ENCODE data around the gene DPEP1. TPM values are rescaled to one million over a fixed set of nuclear protein-coding genes. Genes with fewer than 3 reads are reported as not detected.

The DPEP1 gene
- polyA plus RNA-seq, 10 donors: 0.18 to 2.1 (median 0.94) TPM

DNA sequence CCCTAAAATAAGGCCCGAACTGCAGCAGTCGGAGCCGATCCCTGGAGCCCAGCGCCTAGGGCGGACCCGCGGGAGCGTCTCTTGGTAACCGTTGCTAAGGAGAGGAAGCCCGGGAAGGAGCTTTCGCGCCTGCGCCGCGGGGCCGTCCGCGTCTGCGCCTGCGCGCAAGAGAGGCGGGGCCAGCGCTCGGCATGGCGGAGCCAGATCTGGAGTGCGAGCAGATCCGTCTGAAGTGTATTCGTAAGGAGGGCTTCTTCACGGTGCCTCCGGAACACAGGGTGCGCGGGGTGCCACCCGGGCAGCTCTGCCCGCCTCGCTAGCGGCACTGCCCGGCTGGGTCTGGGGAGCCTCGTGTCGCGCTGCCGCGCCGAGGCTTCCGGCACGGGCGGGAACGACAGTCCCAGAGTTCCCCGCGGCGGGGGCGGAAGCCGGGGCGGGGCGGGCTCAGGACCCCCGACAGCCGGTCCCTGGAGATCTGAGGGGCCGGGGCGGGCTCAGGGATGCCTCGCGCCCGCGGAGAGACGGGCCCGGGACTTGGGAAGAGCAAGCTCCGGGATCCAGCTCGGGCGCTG is 73.2 kb downstream of the DPEP1 start, which contains the start of gene CDK10:
CDK10 (plus strand) TSS at position 170 of the 572 bp plus-strand sequence; CDS start at position 192, 22 bp downstream.
- peak; percentile 86 to 99 (median 95) for DNase-seq

DNA sequence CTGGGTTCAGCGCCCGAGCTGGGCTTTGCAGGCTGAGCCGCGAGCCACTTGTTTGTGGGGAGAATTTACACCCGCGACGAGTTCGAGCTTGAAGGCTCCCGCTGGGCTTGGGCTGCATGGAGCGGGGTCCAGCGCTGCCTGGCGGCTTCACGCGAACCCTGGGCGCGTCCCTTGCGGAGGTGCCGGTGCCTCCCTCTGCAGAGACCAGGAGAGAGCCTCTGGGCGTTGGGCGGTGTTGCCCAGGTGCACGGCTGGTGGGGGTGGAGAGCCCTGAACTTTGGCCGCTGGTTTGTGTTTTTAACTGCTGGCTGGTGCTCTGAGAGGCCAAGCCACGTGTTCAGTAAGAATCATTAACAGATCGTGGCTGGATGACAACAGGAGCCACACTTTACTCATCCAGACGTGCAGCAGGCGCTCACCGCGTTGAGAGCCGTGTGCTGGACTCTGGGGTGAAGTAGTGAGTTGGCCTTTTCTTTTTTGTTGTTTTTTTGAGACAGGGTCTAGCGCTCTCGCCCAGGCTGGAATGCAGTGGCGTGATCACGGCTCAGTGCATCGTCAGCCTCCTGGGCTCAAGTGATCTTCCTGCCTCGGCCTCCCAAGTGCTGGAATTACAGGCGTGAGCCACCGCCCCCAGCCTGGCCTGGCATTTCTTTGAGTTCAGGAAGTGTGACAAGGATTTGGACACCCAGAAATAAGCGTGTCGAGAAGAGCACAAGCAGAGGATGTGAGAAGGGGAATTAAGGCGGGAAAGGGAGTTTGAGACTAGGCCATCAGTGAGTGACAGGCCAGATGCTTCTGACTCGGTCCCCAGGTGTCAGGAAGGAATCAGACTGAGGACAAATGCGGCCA is 73.9 kb downstream of the DPEP1 start:
- peak in 1 of 3 donors; percentile 71 for DNase-seq

Other genes with a start within 250 kb of the DPEP1 start
- 10 to 100 TPM; 51.5 to 76.1 (median 59.4) TPM for gene ANKRD11, start 123.1 kb upstream of the DPEP1 start, polyA plus RNA-seq (ENCODE audit: insufficient read length in 10 of 10)
- 10 to 100 TPM; 43.5 to 93.9 (median 63.4) TPM for gene SPG7, start 105.2 kb upstream of the DPEP1 start, polyA plus RNA-seq (ENCODE audit: insufficient read length in 10 of 10)
- 1,000 to 10,000 TPM; 2,542 to 4,784 (median 3,744) TPM for gene RPL13, start 53.0 kb upstream of the DPEP1 start, polyA plus RNA-seq (ENCODE audit: insufficient read length in 10 of 10)
- under 1 TPM in 7 of 10 donors, not detected in 3; 0.23 to 0.59 (median 0.33) TPM for gene CPNE7, start 37.9 kb upstream of the DPEP1 start, polyA plus RNA-seq (ENCODE audit: insufficient read length in 10 of 10)
- 10 to 100 TPM; 37.2 to 52.6 (median 46.5) TPM for gene CHMP1A, start 44.1 kb downstream of the DPEP1 start, polyA plus RNA-seq (ENCODE audit: insufficient read length in 10 of 10)
- 1 to 10 TPM; 3.0 to 6.1 (median 4.2) TPM for gene SPATA33, start 44.2 kb downstream of the DPEP1 start, polyA plus RNA-seq (ENCODE audit: insufficient read length in 10 of 10)
- 10 to 100 TPM; 33.8 to 67.4 (median 45.5) TPM for gene CDK10, start 73.0 kb downstream of the DPEP1 start, polyA plus RNA-seq (ENCODE audit: insufficient read length in 10 of 10)
- gene SPATA2L, start 88.1 kb downstream of the DPEP1 start, polyA plus RNA-seq (ENCODE audit: insufficient read length in 10 of 10): 1 to 10 TPM in 9 of 10 donors, under 1 TPM in 1; 1.00 to 3.5 (median 2.1) TPM
- gene VPS9D1, start 107.3 kb downstream of the DPEP1 start, polyA plus RNA-seq (ENCODE audit: insufficient read length in 10 of 10): 10 to 100 TPM in 4 of 10 donors, 1 to 10 TPM in 6; 7.4 to 12.4 (median 9.9) TPM
- gene ZNF276, start 107.9 kb downstream of the DPEP1 start, polyA plus RNA-seq (ENCODE audit: insufficient read length in 10 of 10): 10 to 100 TPM; 16.6 to 25.5 (median 21.9) TPM
- gene FANCA, start 203.0 kb downstream of the DPEP1 start, polyA plus RNA-seq (ENCODE audit: insufficient read length in 10 of 10): 10 to 100 TPM; 11.3 to 21.8 (median 14.8) TPM
- 1 to 10 TPM; 1.6 to 4.9 (median 2.7) TPM for gene SPIRE2, start 214.8 kb downstream of the DPEP1 start, polyA plus RNA-seq (ENCODE audit: insufficient read length in 10 of 10)